HL-60 (cell line): ENCODE measurements around the gene NPFF.
A peak's percentile ranks its signal among the peaks of the same experiment; 100 is the strongest.
"Not testable (repeated sequence)": the region's sequence is repeated elsewhere in the genome, so short reads cannot be mapped to it uniquely, and the experiment has no call there.

ENCODE experiments used
- DNase-seq, 2 experiments: peaks; one replicate each; pipeline ENCODE4 v3.0.0-alpha.2; 2010 to 2020; ENCODE audit warnings: low read depth in 1 of 2, low spot score in 1 of 2
- H3K27ac ChIP-seq: fragments of 250-450 bp; sonication (Bioruptor Pico); replicated peaks from 2 replicates; pipeline ENCODE4 v1.5.1; 2020; ENCODE audit warnings: mild to moderate bottlenecking, moderate library complexity
- H3K27me3 ChIP-seq: fragments of 250-450 bp; sonication (Bioruptor Pico); 2 replicates; pipeline ENCODE4 v1.5.1; 2021; ENCODE audit warnings: mild to moderate bottlenecking, moderate library complexity; ENCODE audit not compliant: insufficient read depth, poor library complexity, severe bottlenecking
- H3K4me3 ChIP-seq: replicated peaks from 2 replicates; pipeline ENCODE4 v1.5.1; 2011; ENCODE audit warnings: mild to moderate bottlenecking, control low read depth, low read length; ENCODE audit not compliant: insufficient read depth
- GABPA ChIP-seq: IDR thresholded peaks from 2 replicates; pipeline ENCODE4 v1.6.1; 2012; ENCODE audit warnings: low read depth
- POLR2AphosphoS5 ChIP-seq: IDR thresholded peaks from 2 replicates; pipeline ENCODE4 v1.6.1; 2012; ENCODE audit warnings: low read depth
- SPI1 ChIP-seq: IDR thresholded peaks from 2 replicates; pipeline ENCODE4 v1.6.1; 2012; ENCODE audit warnings: low read depth, mild to moderate bottlenecking, borderline replicate concordance
- TF ChIP-seq, protein P1 (sequence below): IDR thresholded peaks from 2 replicates; pipeline ENCODE4 v1.6.1; 2012; ENCODE audit warnings: low read depth; ENCODE audit not compliant: insufficient replicate concordance
- TF ChIP-seq, protein P2 (sequence below): IDR thresholded peaks from one replicate; pipeline ENCODE4 v1.5.1; 2011; ENCODE audit warnings: low read length, control low read depth, inconsistent platforms; ENCODE audit not compliant: insufficient read depth

NPFF gene

DNA sequence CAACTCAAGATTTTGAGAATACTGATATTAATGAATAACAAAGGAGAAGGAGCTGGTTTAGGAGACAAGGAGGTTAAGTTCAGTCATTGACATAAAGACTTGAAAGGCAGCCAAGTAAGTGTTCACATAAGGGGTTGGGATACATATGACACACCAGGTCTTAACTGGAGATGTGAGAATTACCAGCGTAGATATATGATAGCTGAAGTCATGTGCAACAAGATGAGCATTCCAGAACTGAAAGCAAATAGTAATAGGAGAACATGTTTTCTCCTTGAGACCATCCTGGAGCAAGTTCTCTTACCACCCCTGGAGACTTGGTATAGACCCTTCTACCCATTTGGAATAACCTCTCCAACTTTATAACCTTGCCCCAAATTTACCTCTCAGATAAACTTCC is 43.3 kb upstream of the NPFF start:
- no peaks in the 10 kb centered on the region for H3K27me3 ChIP-seq
- H3K27ac ChIP-seq, result no peak overlapping the region
- no peak overlapping the region for H3K4me3 ChIP-seq
- no peak for DNase-seq
- TF ChIP-seq POLR2AphosphoS5 (no peak), GABPA (no peak), SPI1 (no peak)
- TF ChIP-seq, protein P1, sequence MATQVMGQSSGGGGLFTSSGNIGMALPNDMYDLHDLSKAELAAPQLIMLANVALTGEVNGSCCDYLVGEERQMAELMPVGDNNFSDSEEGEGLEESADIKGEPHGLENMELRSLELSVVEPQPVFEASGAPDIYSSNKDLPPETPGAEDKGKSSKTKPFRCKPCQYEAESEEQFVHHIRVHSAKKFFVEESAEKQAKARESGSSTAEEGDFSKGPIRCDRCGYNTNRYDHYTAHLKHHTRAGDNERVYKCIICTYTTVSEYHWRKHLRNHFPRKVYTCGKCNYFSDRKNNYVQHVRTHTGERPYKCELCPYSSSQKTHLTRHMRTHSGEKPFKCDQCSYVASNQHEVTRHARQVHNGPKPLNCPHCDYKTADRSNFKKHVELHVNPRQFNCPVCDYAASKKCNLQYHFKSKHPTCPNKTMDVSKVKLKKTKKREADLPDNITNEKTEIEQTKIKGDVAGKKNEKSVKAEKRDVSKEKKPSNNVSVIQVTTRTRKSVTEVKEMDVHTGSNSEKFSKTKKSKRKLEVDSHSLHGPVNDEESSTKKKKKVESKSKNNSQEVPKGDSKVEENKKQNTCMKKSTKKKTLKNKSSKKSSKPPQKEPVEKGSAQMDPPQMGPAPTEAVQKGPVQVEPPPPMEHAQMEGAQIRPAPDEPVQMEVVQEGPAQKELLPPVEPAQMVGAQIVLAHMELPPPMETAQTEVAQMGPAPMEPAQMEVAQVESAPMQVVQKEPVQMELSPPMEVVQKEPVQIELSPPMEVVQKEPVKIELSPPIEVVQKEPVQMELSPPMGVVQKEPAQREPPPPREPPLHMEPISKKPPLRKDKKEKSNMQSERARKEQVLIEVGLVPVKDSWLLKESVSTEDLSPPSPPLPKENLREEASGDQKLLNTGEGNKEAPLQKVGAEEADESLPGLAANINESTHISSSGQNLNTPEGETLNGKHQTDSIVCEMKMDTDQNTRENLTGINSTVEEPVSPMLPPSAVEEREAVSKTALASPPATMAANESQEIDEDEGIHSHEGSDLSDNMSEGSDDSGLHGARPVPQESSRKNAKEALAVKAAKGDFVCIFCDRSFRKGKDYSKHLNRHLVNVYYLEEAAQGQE, result no peak
- TF ChIP-seq, protein P2, sequence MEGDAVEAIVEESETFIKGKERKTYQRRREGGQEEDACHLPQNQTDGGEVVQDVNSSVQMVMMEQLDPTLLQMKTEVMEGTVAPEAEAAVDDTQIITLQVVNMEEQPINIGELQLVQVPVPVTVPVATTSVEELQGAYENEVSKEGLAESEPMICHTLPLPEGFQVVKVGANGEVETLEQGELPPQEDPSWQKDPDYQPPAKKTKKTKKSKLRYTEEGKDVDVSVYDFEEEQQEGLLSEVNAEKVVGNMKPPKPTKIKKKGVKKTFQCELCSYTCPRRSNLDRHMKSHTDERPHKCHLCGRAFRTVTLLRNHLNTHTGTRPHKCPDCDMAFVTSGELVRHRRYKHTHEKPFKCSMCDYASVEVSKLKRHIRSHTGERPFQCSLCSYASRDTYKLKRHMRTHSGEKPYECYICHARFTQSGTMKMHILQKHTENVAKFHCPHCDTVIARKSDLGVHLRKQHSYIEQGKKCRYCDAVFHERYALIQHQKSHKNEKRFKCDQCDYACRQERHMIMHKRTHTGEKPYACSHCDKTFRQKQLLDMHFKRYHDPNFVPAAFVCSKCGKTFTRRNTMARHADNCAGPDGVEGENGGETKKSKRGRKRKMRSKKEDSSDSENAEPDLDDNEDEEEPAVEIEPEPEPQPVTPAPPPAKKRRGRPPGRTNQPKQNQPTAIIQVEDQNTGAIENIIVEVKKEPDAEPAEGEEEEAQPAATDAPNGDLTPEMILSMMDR, result no peak

DNA sequence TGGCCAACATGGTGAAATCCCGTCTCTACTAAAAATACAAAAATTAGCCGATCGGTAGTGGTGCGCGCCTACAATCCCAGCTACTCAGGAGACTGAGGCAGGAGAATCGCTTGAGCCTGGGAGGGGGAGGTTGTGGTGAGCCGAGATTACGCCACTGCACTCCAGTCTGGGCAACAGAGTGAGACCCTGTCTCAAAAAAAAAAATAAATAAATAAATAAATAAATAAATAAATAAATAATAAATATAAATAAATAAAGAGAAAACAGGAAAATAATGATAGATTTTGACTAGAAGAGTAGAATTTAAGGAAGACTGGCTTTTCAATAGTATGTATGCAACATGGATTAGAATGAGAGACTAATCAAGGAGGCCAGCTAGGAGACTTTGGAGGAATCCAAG is 42.8 kb upstream of the NPFF start:
- DNase-seq, H3K27ac ChIP-seq, H3K27me3 ChIP-seq, H3K4me3 ChIP-seq: not testable (repeated sequence)

DNA sequence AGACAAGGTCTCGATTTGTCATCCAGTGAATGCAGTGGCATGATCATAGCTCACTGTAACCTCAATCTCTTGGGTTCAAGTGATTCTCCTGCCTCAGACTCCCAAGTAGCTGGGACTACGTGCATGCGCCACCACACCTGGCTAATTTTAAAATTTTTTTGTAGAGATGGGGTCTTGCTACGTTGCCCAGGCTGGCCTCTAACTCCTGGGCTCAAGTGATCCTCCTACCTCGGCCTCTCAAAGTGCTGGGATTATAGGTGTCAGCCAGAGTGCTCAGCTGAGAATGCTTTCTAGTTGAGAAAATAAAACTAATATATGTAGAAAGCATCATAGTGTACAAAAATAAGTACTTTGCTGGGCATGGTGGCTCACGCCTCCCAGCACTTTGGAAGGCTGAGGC is 41.1 kb upstream of the NPFF start:
- DNase-seq, H3K4me3 ChIP-seq, H3K27me3 ChIP-seq, H3K27ac ChIP-seq: not testable (repeated sequence)

DNA sequence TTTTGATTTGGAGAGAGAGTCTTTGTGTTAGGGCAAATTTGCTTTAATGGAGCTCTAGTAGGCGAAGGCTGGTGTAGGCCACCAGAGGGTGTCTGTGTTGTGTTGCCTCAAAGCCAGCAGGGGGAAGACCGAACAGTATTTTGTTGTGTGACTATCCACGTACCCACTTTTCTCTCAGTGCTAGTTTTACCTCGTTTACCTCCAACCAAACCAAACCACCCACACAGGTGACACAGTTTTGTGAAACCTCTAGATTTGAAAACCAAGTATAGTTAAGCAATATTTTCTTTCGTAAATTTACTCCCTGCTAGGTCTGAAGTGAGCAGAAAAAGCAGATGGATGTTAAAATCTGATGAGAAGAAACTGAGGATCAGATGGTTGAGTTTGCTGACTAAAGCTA is 36.3 kb upstream of the NPFF start:
- H3K4me3 ChIP-seq, result no peak overlapping the region
- DNase-seq, result peak; percentile 17 to 56
- no peak overlapping the region for H3K27ac ChIP-seq
- TF ChIP-seq GABPA, result no peak
- TF ChIP-seq, protein P2, result peak; percentile 48
- H3K27me3 ChIP-seq, result no peaks in the 10 kb centered on the region

DNA sequence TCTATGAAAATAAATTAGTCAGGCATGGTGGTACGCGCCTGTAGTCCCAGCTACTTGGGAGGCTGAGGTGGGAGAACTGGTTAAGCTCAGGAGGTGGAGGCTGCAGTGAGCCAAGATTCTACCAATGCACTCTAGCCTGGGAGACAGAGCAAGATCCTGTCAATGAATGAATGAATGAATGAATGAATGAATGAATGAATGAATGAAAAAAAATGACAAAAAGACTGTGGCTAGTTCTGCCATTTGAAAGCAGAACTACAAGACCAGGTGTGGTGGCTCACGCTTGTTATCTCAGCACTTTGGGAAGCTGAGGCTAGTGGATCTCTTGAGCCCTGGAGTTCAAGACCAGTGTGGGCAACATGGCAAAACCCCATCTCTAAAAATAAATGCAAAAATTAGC is 32.2 kb upstream of the NPFF start:
- H3K27ac ChIP-seq, result no peak overlapping the region
- H3K27me3 ChIP-seq, result no peaks in the 10 kb centered on the region
- no peak for TF ChIP-seq GABPA
- no peak for TF ChIP-seq SPI1
- TF ChIP-seq POLR2AphosphoS5, result no peak
- TF ChIP-seq, protein P2, result no peak
- TF ChIP-seq, protein P1, result no peak
- DNase-seq, result no peak
- H3K4me3 ChIP-seq, result no peak overlapping the region
